DND-41 (cell line): Measurements from ENCODE around the gene C13orf42.

Source experiments
- CTCF ChIP-seq: IDR thresholded peaks from 2 replicates; pipeline ENCODE4 v1.5.1; 2012; ENCODE audit warnings: borderline replicate concordance, low read length, moderate library complexity, mild to moderate bottlenecking; ENCODE audit not compliant: poor library complexity, severe bottlenecking; ENCODE audit errors: extremely low read depth
- EZH2 ChIP-seq: IDR thresholded peaks from 3 replicates; pipeline ENCODE4 v1.6.1; 2012; ENCODE audit warnings: borderline replicate concordance, low read depth, mild to moderate bottlenecking, moderate library complexity, low read length, inconsistent platforms; ENCODE audit not compliant: severe bottlenecking

GRCh38 chr13:51147732-51148131 lies 36.7 kb upstream of the C13orf42 start:
- TF ChIP-seq EZH2 (no peak), CTCF (no peak)
